ENCODE data around the gene RARA. TPM values are rescaled to one million over a fixed set of nuclear protein-coding genes. Genes with fewer than 3 reads are reported as not detected.

RARA gene
- total RNA-seq, 1 experiment from 2014 or later = 12.2 TPM

GRCh38 chr17:40346765-40347158, 37.8 kb downstream of the RARA start:
- Mint-ChIP-seq H3K9me3 (ENCODE audit: unreplicated experiment) (no peaks in the 10 kb centered on the region), H3K27me3 (ENCODE audit: insufficient read depth, unreplicated experiment) (no peaks in the 10 kb centered on the region), H3K36me3 (ENCODE audit: insufficient read depth, unreplicated experiment) (peaks cover 7% of the 10 kb centered on the region), H3K4me1 (ENCODE audit: insufficient read depth, unreplicated experiment) (peaks cover 50% of the 10 kb centered on the region), H3K4me3 (ENCODE audit: unreplicated experiment) (no peak overlapping the region), H3K27ac (ENCODE audit: low read depth, unreplicated experiment) (no peak overlapping the region)
- ChIA-PET POLR2A (interaction anchor here (4.7 kb wide), 1 partner anchor 31 kb away, joined by 24 read pairs; no protein-coding TSS in a partner anchor), CTCF (no interaction called here)
- DNase-seq (ENCODE audit: unreplicated experiment) = no peak
- no TSS peak for BruUV-seq (replicated peaks)
- no peak for TF ChIP-seq CTCF (IDR thresholded peaks at IDR 0.05; ENCODE audit: unreplicated experiment)
- intact Hi-C loops (cut with micrococcal nuclease) = no loop called here

GRCh38 chr17:40347319-40348135, 38.5 kb downstream of the RARA start:
- H3K36me3 Mint-ChIP-seq (ENCODE audit: insufficient read depth, unreplicated experiment) = peaks cover 11% of the 10 kb centered on the region

GRCh38 chr17:40348136-40348504, 39.1 kb downstream of the RARA start:
- Mint-ChIP-seq H3K4me1 (ENCODE audit: insufficient read depth, unreplicated experiment) (peaks cover 50% of the 10 kb centered on the region), H3K27me3 (ENCODE audit: insufficient read depth, unreplicated experiment) (no peaks in the 10 kb centered on the region), H3K36me3 (ENCODE audit: insufficient read depth, unreplicated experiment) (peaks cover 15% of the 10 kb centered on the region), H3K9me3 (ENCODE audit: unreplicated experiment) (no peaks in the 10 kb centered on the region), H3K27ac (ENCODE audit: low read depth, unreplicated experiment) (no peak overlapping the region), H3K4me3 (ENCODE audit: unreplicated experiment) (peak overlapping the region; percentile 56)
- POLR2A ChIA-PET = interaction anchor here (0.7 to 4.7 kb wide), 6 partner anchors 32 to 123 kb away, joined by 3 to 24 read pairs (median 4); no protein-coding TSS in a partner anchor
- intact Hi-C loops (cut with micrococcal nuclease) = no loop called here
- TF ChIP-seq CTCF (IDR thresholded peaks at IDR 0.05; ENCODE audit: unreplicated experiment) = no peak
- no peak for DNase-seq (ENCODE audit: unreplicated experiment)
- CTCF ChIA-PET = interaction anchor here (0.6 to 2.4 kb wide), 7 partner anchors 31 to 186 kb away, joined by 4 to 15 read pairs (median 6); partner anchors contain the start of gene RARA
- BruUV-seq (replicated peaks) = no TSS peak

More at GRCh38 chr17:40347319-40348135, 38.5 kb downstream of the RARA start:
- no peak for TF ChIP-seq CTCF (IDR thresholded peaks at IDR 0.05; ENCODE audit: unreplicated experiment)
- Mint-ChIP-seq H3K4me3 (ENCODE audit: unreplicated experiment) (no peak overlapping the region), H3K9me3 (ENCODE audit: unreplicated experiment) (no peaks in the 10 kb centered on the region), H3K27ac (ENCODE audit: low read depth, unreplicated experiment) (no peak overlapping the region), H3K4me1 (ENCODE audit: insufficient read depth, unreplicated experiment) (peaks cover 50% of the 10 kb centered on the region), H3K27me3 (ENCODE audit: insufficient read depth, unreplicated experiment) (no peaks in the 10 kb centered on the region)
- POLR2A ChIA-PET = interaction anchor here (0.7 to 4.7 kb wide), 4 partner anchors 32 to 123 kb away, joined by 3 to 24 read pairs (median 4); no protein-coding TSS in a partner anchor
- BruUV-seq (replicated peaks) = no TSS peak
- CTCF ChIA-PET = interaction anchor here (0.6 to 2.4 kb wide), 3 partner anchors 30 to 186 kb away, joined by 4 to 15 read pairs (median 6); no protein-coding TSS in a partner anchor
- no peak for DNase-seq (ENCODE audit: unreplicated experiment)
- intact Hi-C loops (cut with micrococcal nuclease) = no loop called here

Measured in MCF 10A (cell line).